SK-N-SH treated with all-trans-retinoic acid at 6 μM for 48 hours (cell line): ENCODE measurements around the gene AARSD1.

Source experiments
- ATAC-seq: fragments of 200-7000 bp; cut with Tn5 transposase; 3 replicates; pipeline ENCODE4 v1.9.1; 2020; ENCODE audit warnings: mild to moderate bottlenecking, moderate library complexity
- ARNTL ChIP-seq: fragments of 450-650 bp; formaldehyde crosslinking; IDR thresholded peaks from 2 replicates; pipeline ENCODE4 v1.5.0; 2020; ENCODE audit warnings: low read depth, mild to moderate bottlenecking, moderate library complexity, borderline replicate concordance
- BACH2 ChIP-seq: fragments of 250-450 bp; sonication (Bioruptor Pico); IDR thresholded peaks from 2 replicates; pipeline ENCODE4 v1.9.0; 2021; ENCODE audit warnings: mild to moderate bottlenecking, borderline replicate concordance
- CSDC2 ChIP-seq: fragments of 250-450 bp; sonication (Bioruptor Pico); IDR thresholded peaks from 2 replicates; pipeline ENCODE4 v1.5.0; 2020; ENCODE audit warnings: mild to moderate bottlenecking, moderate library complexity
- GLIS3 ChIP-seq: fragments of 250-450 bp; sonication (Bioruptor Pico); IDR thresholded peaks from 2 replicates; pipeline ENCODE4 v1.5.0; 2020; ENCODE audit warnings: mild to moderate bottlenecking, moderate library complexity
- ISL1 ChIP-seq: fragments of 250-450 bp; sonication (Bioruptor Pico); IDR thresholded peaks from 2 replicates; pipeline ENCODE4 v2.1.2; 2022; ENCODE audit warnings: mild to moderate bottlenecking, moderate library complexity
- OSR1 ChIP-seq: fragments of 250-450 bp; sonication (Bioruptor Pico); IDR thresholded peaks from 2 replicates; pipeline ENCODE4 v1.8.0; 2022; ENCODE audit warnings: moderate library complexity, mild to moderate bottlenecking, inconsistent platforms
- PPARA ChIP-seq: fragments of 250-450 bp; sonication (Bioruptor Pico); IDR thresholded peaks from 2 replicates; pipeline ENCODE4 v1.5.0; 2020; ENCODE audit warnings: mild to moderate bottlenecking, borderline replicate concordance
- RARB ChIP-seq: fragments of 250-450 bp; sonication (Bioruptor Pico); IDR thresholded peaks from 2 replicates; pipeline ENCODE4 v1.8.0; 2021; ENCODE audit warnings: mild to moderate bottlenecking, moderate library complexity
- SNAI2 ChIP-seq: fragments of 250-450 bp; sonication (Bioruptor Pico); IDR thresholded peaks from 2 replicates; pipeline ENCODE4 v1.5.0; 2020; ENCODE audit warnings: mild to moderate bottlenecking, moderate library complexity
- TCF4 ChIP-seq: fragments of 250-450 bp; sonication (Bioruptor Pico); IDR thresholded peaks from 2 replicates; pipeline ENCODE4 v1.8.0; 2021; ENCODE audit warnings: mild to moderate bottlenecking, moderate library complexity, borderline replicate concordance
- ZFP3 ChIP-seq: fragments of 250-450 bp; sonication (Bioruptor Pico); IDR thresholded peaks from 2 replicates; pipeline ENCODE4 v1.5.0; 2020; ENCODE audit warnings: mild to moderate bottlenecking, moderate library complexity
- ZFP30 ChIP-seq: fragments of 450-650 bp; formaldehyde crosslinking; IDR thresholded peaks from 2 replicates; pipeline ENCODE4 v1.5.0; 2022; ENCODE audit warnings: mild to moderate bottlenecking, moderate library complexity
- ZNF565 ChIP-seq: fragments of 450-650 bp; formaldehyde crosslinking; conservative IDR thresholded peaks from 2 replicates; pipeline ENCODE4 v1.5.0; 2020; ENCODE audit warnings: low read depth, mild to moderate bottlenecking, moderate library complexity
- ZNF70 ChIP-seq: fragments of 450-650 bp; formaldehyde crosslinking; IDR thresholded peaks from 2 replicates; pipeline ENCODE4 v1.5.0; 2020; ENCODE audit warnings: mild to moderate bottlenecking, moderate library complexity
- TF ChIP-seq, protein P1 (sequence below): fragments of 250-450 bp; sonication (Bioruptor Pico); IDR thresholded peaks from 2 replicates; pipeline ENCODE4 v1.5.1; 2020; ENCODE audit warnings: low read depth, mild to moderate bottlenecking, moderate library complexity
- TF ChIP-seq, protein P2 (sequence below): fragments of 250-450 bp; sonication (Bioruptor Pico); IDR thresholded peaks from 2 replicates; pipeline ENCODE4 v1.5.0; 2020; ENCODE audit warnings: mild to moderate bottlenecking, moderate library complexity
- TF ChIP-seq, protein P3 (sequence below): fragments of 250-450 bp; sonication (Bioruptor Pico); IDR thresholded peaks from 2 replicates; pipeline ENCODE4 v1.8.0; 2020; ENCODE audit warnings: mild to moderate bottlenecking, moderate library complexity, borderline replicate concordance
- TF ChIP-seq, protein P4 (sequence below): fragments of 250-450 bp; sonication (Bioruptor Pico); IDR thresholded peaks from 2 replicates; pipeline ENCODE4 v1.5.1; 2021; ENCODE audit warnings: mild to moderate bottlenecking, moderate library complexity

AARSD1 gene

DNA sequence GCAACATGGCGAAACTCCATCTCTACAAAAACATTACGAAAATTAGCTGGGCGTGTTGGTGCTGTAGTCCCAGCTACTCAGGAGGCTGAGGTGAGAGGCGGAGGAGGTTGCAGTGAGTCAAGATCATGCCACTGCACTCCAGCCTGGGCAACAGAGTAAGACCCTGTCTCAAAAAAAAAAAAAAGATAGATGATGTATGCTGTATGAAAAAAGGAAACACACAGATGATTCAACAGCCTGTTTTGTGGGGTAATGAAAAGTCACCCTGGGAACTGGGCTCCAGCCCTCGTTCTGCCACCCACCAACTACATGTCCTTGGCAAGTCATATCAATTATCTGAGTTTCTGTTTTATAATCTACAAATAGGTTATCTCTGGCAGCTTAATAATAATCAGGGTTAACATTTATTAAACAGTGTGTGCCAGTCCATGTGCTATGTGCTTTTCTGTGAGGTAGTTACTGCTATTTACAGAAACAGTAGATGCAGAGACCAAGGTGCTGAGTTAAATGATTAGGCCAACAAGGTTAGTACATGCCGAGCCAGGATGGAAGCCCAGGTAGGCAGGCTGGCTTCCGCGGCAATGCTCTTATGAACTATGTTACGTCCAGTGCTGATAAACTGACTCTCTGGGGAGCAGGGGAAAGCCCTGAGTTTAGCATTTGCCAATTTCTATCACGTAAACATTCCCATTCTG, 62.6 kb downstream of the AARSD1 start:
- TF ChIP-seq, protein P1, sequence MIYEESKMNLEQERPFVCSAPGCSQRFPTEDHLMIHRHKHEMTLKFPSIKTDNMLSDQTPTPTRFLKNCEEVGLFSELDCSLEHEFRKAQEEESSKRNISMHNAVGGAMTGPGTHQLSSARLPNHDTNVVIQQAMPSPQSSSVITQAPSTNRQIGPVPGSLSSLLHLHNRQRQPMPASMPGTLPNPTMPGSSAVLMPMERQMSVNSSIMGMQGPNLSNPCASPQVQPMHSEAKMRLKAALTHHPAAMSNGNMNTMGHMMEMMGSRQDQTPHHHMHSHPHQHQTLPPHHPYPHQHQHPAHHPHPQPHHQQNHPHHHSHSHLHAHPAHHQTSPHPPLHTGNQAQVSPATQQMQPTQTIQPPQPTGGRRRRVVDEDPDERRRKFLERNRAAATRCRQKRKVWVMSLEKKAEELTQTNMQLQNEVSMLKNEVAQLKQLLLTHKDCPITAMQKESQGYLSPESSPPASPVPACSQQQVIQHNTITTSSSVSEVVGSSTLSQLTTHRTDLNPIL (CRISPR knock-in tag), result no peak
- no peak for TF ChIP-seq CSDC2
- TF ChIP-seq BACH2 (CRISPR knock-in tag), result no peak
- TF ChIP-seq ZFP30 (CRISPR knock-in tag), result no peak
- TF ChIP-seq ZNF70 (CRISPR knock-in tag), result no peak
- TF ChIP-seq ISL1 (CRISPR knock-in tag), result no peak
- TF ChIP-seq, protein P2, sequence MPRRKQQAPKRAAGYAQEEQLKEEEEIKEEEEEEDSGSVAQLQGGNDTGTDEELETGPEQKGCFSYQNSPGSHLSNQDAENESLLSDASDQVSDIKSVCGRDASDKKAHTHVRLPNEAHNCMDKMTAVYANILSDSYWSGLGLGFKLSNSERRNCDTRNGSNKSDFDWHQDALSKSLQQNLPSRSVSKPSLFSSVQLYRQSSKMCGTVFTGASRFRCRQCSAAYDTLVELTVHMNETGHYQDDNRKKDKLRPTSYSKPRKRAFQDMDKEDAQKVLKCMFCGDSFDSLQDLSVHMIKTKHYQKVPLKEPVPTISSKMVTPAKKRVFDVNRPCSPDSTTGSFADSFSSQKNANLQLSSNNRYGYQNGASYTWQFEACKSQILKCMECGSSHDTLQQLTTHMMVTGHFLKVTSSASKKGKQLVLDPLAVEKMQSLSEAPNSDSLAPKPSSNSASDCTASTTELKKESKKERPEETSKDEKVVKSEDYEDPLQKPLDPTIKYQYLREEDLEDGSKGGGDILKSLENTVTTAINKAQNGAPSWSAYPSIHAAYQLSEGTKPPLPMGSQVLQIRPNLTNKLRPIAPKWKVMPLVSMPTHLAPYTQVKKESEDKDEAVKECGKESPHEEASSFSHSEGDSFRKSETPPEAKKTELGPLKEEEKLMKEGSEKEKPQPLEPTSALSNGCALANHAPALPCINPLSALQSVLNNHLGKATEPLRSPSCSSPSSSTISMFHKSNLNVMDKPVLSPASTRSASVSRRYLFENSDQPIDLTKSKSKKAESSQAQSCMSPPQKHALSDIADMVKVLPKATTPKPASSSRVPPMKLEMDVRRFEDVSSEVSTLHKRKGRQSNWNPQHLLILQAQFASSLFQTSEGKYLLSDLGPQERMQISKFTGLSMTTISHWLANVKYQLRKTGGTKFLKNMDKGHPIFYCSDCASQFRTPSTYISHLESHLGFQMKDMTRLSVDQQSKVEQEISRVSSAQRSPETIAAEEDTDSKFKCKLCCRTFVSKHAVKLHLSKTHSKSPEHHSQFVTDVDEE, result no peak
- no peak for TF ChIP-seq ZFP3 (CRISPR knock-in tag)
- TF ChIP-seq TCF4 (CRISPR knock-in tag), result no peak
- no peak for TF ChIP-seq OSR1
- no peak for TF ChIP-seq ARNTL (CRISPR knock-in tag)
- TF ChIP-seq ZNF565 (CRISPR knock-in tag), result no peak
- no peak for TF ChIP-seq GLIS3
- no peak for TF ChIP-seq SNAI2 (CRISPR knock-in tag)
- TF ChIP-seq, protein P3, sequence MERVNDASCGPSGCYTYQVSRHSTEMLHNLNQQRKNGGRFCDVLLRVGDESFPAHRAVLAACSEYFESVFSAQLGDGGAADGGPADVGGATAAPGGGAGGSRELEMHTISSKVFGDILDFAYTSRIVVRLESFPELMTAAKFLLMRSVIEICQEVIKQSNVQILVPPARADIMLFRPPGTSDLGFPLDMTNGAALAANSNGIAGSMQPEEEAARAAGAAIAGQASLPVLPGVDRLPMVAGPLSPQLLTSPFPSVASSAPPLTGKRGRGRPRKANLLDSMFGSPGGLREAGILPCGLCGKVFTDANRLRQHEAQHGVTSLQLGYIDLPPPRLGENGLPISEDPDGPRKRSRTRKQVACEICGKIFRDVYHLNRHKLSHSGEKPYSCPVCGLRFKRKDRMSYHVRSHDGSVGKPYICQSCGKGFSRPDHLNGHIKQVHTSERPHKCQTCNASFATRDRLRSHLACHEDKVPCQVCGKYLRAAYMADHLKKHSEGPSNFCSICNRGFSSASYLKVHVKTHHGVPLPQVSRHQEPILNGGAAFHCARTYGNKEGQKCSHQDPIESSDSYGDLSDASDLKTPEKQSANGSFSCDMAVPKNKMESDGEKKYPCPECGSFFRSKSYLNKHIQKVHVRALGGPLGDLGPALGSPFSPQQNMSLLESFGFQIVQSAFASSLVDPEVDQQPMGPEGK (CRISPR knock-in tag), result no peak
- TF ChIP-seq RARB (CRISPR knock-in tag), result no peak
- TF ChIP-seq, protein P4, sequence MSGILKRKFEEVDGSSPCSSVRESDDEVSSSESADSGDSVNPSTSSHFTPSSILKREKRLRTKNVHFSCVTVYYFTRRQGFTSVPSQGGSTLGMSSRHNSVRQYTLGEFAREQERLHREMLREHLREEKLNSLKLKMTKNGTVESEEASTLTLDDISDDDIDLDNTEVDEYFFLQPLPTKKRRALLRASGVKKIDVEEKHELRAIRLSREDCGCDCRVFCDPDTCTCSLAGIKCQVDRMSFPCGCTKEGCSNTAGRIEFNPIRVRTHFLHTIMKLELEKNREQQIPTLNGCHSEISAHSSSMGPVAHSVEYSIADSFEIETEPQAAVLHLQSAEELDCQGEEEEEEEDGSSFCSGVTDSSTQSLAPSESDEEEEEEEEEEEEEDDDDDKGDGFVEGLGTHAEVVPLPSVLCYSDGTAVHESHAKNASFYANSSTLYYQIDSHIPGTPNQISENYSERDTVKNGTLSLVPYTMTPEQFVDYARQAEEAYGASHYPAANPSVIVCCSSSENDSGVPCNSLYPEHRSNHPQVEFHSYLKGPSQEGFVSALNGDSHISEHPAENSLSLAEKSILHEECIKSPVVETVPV, result no peak
- TF ChIP-seq PPARA (CRISPR knock-in tag), result no peak

More for the DNA sequence above, 62.6 kb downstream of the AARSD1 start:
- no peak for ATAC-seq
